ENCODE measurements around the gene KCNC2.
A peak's percentile ranks its signal among the peaks of the same experiment; 100 is the strongest.

Gene KCNC2

GRCh38 chr12:75157385-75157784 is 52.3 kb downstream of the KCNC2 start:
- no peak for TF ChIP-seq SP1 (IDR thresholded peaks at IDR 0.05)
- no peak for TF ChIP-seq SUZ12 (IDR thresholded peaks at IDR 0.05)
- no peak for TF ChIP-seq BHLHE40 (IDR thresholded peaks at IDR 0.05; ENCODE audit: borderline replicate concordance)
- TF ChIP-seq CTBP1 (IDR thresholded peaks at IDR 0.05; ENCODE audit: borderline replicate concordance), result no peak
- no peak for TF ChIP-seq FOXK2 (IDR thresholded peaks at IDR 0.05)
- TF ChIP-seq PKNOX1 (IDR thresholded peaks at IDR 0.05), result no peak
- no peak for TF ChIP-seq LEF1 (IDR thresholded peaks at IDR 0.05; ENCODE audit: borderline replicate concordance)
- no peak for TF ChIP-seq ZNF384 (IDR thresholded peaks at IDR 0.05)
- TF ChIP-seq ELF4 (IDR thresholded peaks at IDR 0.05), result no peak
- no peak for TF ChIP-seq FOXM1 (IDR thresholded peaks at IDR 0.05; ENCODE audit: borderline replicate concordance)
- no peak for TF ChIP-seq NFRKB (IDR thresholded peaks at IDR 0.05)
- TF ChIP-seq ARNT (IDR thresholded peaks at IDR 0.05), result no peak
- POLR2A ChIA-PET, result no interaction called here
- no peak for DNase-seq (ENCODE audit: extremely low spot score)
- CTCF ChIA-PET, result no interaction called here

GRCh38 chr12:75155962-75156361 is 53.7 kb downstream of the KCNC2 start:
- POLR2A ChIA-PET, result no interaction called here
- no peak for DNase-seq (ENCODE audit: extremely low spot score)
- CTCF ChIA-PET, result no interaction called here
- TF ChIP-seq ZNF384 (IDR thresholded peaks at IDR 0.05) (no peak), HDGF (IDR thresholded peaks at IDR 0.05; ENCODE audit: borderline replicate concordance) (no peak), PKNOX1 (IDR thresholded peaks at IDR 0.05) (peak; percentile 69), L3MBTL2 (conservative IDR thresholded peaks at IDR 0.05) (no peak), LEF1 (IDR thresholded peaks at IDR 0.05; ENCODE audit: borderline replicate concordance) (no peak), SP1 (IDR thresholded peaks at IDR 0.05) (no peak)

GRCh38 chr12:75154388-75154787 is 55.3 kb downstream of the KCNC2 start:
- ChIA-PET CTCF (interaction anchor here (0.7 kb wide), 1 partner anchor 27 kb away, joined by 3 read pairs; no protein-coding TSS in a partner anchor), POLR2A (no interaction called here)
- TF ChIP-seq LEF1 (IDR thresholded peaks at IDR 0.05; ENCODE audit: borderline replicate concordance), result no peak
- TF ChIP-seq CTBP1 (IDR thresholded peaks at IDR 0.05; ENCODE audit: borderline replicate concordance), result no peak
- TF ChIP-seq NFRKB (IDR thresholded peaks at IDR 0.05), result no peak
- no peak for TF ChIP-seq ELF4 (IDR thresholded peaks at IDR 0.05)
- TF ChIP-seq BHLHE40 (IDR thresholded peaks at IDR 0.05; ENCODE audit: borderline replicate concordance), result no peak
- TF ChIP-seq FOXM1 (IDR thresholded peaks at IDR 0.05; ENCODE audit: borderline replicate concordance), result no peak
- DNase-seq (ENCODE audit: extremely low spot score), result no peak

DNA sequence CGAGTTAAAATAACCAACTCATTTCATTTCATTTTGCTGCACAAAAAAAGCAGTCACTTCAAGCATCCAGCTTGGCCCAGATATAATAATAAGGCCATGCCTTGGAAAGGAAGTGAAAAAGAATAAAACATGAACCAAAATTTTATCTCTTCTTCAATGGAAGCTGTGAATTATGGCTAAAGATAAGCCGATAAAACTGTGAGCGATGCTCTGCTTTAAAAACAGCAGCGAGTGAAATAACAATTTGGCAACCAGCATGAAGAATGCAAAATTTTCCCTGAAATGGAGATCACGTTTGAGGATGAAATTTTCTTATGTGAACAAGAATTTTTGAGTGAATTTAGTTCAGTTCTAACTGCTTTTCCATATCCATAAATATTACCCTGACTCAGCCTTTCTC is 70.4 kb downstream of the KCNC2 start:
- POLR2A ChIA-PET, result no interaction called here
- no peak for DNase-seq (ENCODE audit: extremely low spot score)
- CTCF ChIA-PET, result no interaction called here
- no peak for TF ChIP-seq PKNOX1 (IDR thresholded peaks at IDR 0.05)
- no peak for TF ChIP-seq FOXK2 (IDR thresholded peaks at IDR 0.05)
- TF ChIP-seq ELF4 (IDR thresholded peaks at IDR 0.05), result no peak
- TF ChIP-seq ARNT (IDR thresholded peaks at IDR 0.05), result no peak
- TF ChIP-seq SP1 (IDR thresholded peaks at IDR 0.05), result no peak
- no peak for TF ChIP-seq SUZ12 (IDR thresholded peaks at IDR 0.05)
- no peak for TF ChIP-seq LEF1 (IDR thresholded peaks at IDR 0.05; ENCODE audit: borderline replicate concordance)
- no peak for TF ChIP-seq NFRKB (IDR thresholded peaks at IDR 0.05)
- TF ChIP-seq FOXA1 (IDR thresholded peaks at IDR 0.05), result no peak
- TF ChIP-seq TARDBP (IDR thresholded peaks at IDR 0.05), result no peak
- no peak for TF ChIP-seq HDGF (IDR thresholded peaks at IDR 0.05; ENCODE audit: borderline replicate concordance)
- TF ChIP-seq FOXM1 (IDR thresholded peaks at IDR 0.05; ENCODE audit: borderline replicate concordance), result no peak
- no peak for TF ChIP-seq L3MBTL2 (conservative IDR thresholded peaks at IDR 0.05)
- no peak for TF ChIP-seq ZNF384 (IDR thresholded peaks at IDR 0.05)
- no peak for TF ChIP-seq BHLHE40 (IDR thresholded peaks at IDR 0.05; ENCODE audit: borderline replicate concordance)

GRCh38 chr12:75137896-75138295 is 71.7 kb downstream of the KCNC2 start:
- ChIA-PET POLR2A (no interaction called here), CTCF (no interaction called here)
- no peak for DNase-seq (ENCODE audit: extremely low spot score)
- TF ChIP-seq TARDBP (IDR thresholded peaks at IDR 0.05) (no peak), FOXM1 (IDR thresholded peaks at IDR 0.05; ENCODE audit: borderline replicate concordance) (no peak), NFRKB (IDR thresholded peaks at IDR 0.05) (no peak), CTBP1 (IDR thresholded peaks at IDR 0.05; ENCODE audit: borderline replicate concordance) (no peak), SUZ12 (IDR thresholded peaks at IDR 0.05) (no peak), L3MBTL2 (conservative IDR thresholded peaks at IDR 0.05) (no peak), HDGF (IDR thresholded peaks at IDR 0.05; ENCODE audit: borderline replicate concordance) (no peak), BHLHE40 (IDR thresholded peaks at IDR 0.05; ENCODE audit: borderline replicate concordance) (no peak), FOXA1 (IDR thresholded peaks at IDR 0.05) (no peak), LEF1 (IDR thresholded peaks at IDR 0.05; ENCODE audit: borderline replicate concordance) (no peak), ELF4 (IDR thresholded peaks at IDR 0.05) (no peak), SP1 (IDR thresholded peaks at IDR 0.05) (no peak), ZNF384 (IDR thresholded peaks at IDR 0.05) (no peak)

GRCh38 chr12:75135026-75135425 is 74.6 kb downstream of the KCNC2 start:
- no peak for DNase-seq (ENCODE audit: extremely low spot score)
- ChIA-PET POLR2A (no interaction called here), CTCF (no interaction called here)

More at GRCh38 chr12:75135026-75135425, 74.6 kb downstream of the KCNC2 start:
- TF ChIP-seq FOXM1 (IDR thresholded peaks at IDR 0.05; ENCODE audit: borderline replicate concordance), result no peak
- TF ChIP-seq PKNOX1 (IDR thresholded peaks at IDR 0.05), result no peak
- no peak for TF ChIP-seq TARDBP (IDR thresholded peaks at IDR 0.05)
- TF ChIP-seq NFRKB (IDR thresholded peaks at IDR 0.05), result no peak
- TF ChIP-seq HDGF (IDR thresholded peaks at IDR 0.05; ENCODE audit: borderline replicate concordance), result no peak
- TF ChIP-seq BHLHE40 (IDR thresholded peaks at IDR 0.05; ENCODE audit: borderline replicate concordance), result no peak
- no peak for TF ChIP-seq LEF1 (IDR thresholded peaks at IDR 0.05; ENCODE audit: borderline replicate concordance)
- no peak for TF ChIP-seq ELF4 (IDR thresholded peaks at IDR 0.05)
- TF ChIP-seq SP1 (IDR thresholded peaks at IDR 0.05), result no peak
- no peak for TF ChIP-seq CTBP1 (IDR thresholded peaks at IDR 0.05; ENCODE audit: borderline replicate concordance)
- no peak for TF ChIP-seq FOXA1 (IDR thresholded peaks at IDR 0.05)

Measured in HEK293T (cell line).